NCI-H187 treated with DMSO at 0.1 percent for 48 hours (cell line): ENCODE data around the gene KCNQ5.

Experiments used
- DNase-seq: peaks from one replicate; lab custom pipeline; 2025; lab: John Stamatoyannopoulos, UW

Gene KCNQ5

DNA sequence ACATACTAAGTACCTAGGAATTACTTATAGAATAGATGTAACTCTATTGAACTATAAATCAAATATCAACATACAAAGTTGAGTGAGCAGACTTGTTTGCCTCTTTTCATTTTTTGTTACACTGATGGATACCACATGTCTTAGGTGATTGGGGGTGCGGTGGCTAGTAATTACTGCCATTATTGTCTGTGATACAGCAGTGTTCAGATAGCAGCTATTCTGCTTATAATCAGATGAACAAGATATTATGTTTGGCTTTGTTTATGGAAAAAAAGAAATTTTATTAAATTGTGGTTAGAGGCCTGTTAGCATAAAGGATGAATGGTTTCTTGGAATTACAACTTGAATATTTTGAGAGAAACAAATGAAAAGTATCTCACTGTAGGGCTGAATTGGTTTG is 55.9 kb downstream of the KCNQ5 start:
- no peak for DNase-seq

DNA sequence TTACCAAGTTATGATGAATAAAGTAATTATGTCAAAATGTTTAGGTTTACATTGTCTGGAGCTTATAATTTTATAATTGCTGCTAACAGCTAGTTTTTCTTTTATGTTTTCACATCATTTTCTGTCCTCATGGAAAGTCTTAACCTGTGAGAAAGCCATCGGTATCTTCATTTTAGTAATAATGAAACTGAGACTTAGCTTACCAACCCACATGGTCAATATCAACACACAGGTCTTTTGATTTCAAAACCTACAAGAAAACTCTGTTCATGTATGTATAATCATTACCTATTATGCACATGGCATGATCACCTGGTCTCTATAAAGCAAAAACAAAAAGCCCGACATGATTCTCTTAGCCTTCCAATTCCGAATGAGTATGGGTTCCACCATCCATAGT is 61.9 kb downstream of the KCNQ5 start:
- DNase-seq = no peak

- DNase-seq = no peak
These were observed 67.5 kb downstream of the KCNQ5 start for GRCh38 chr6:72689107-72689954.

DNA sequence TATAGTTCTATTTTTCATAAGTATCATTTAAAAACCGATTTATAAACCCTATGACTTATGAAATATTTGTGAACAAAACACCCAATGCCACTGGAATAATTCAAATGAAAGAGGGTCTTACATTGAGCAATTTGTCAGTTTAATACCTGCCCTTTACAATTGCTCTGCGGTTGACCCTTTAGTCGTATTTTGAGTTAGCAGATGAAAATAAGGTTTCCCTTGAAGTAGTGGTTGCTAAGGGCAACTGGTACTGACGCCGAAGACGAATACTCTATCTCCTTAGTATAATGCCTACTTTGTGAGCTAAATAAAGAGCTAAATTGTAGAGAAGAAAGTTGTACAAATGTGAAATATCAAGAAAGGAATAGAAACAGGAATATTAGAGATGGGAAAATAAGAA is 69.4 kb downstream of the KCNQ5 start:
- no peak for DNase-seq

GRCh38 chr6:72696055-72696454 is 74.2 kb downstream of the KCNQ5 start:
- DNase-seq = no peak

- no peak for DNase-seq
These were observed 77.3 kb downstream of the KCNQ5 start for GRCh38 chr6:72699159-72699558.

DNA sequence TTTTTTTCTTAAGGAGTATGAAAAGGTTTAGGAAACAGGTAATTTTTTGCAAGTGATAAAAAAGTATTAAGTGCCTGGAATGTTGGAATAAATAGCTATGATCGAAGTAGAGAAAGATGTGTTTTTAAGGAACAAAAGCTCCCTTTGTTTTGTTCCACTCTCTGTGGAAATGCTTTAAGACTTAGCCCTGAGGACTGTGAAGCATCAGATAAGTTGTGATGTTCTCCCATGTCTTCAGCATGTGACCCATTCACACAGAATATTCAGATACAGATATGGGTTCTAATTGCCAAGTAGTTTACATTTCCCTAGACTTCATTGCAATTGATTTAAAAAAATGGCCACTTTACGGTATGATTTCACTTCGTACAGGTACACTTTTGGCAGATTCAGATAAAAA is 80.6 kb downstream of the KCNQ5 start:
- no peak for DNase-seq

- DNase-seq = no peak
These were observed 81.2 kb downstream of the KCNQ5 start for GRCh38 chr6:72703093-72703492.

- DNase-seq = no peak
These were observed 83.1 kb downstream of the KCNQ5 start for GRCh38 chr6:72704979-72705378.

DNA sequence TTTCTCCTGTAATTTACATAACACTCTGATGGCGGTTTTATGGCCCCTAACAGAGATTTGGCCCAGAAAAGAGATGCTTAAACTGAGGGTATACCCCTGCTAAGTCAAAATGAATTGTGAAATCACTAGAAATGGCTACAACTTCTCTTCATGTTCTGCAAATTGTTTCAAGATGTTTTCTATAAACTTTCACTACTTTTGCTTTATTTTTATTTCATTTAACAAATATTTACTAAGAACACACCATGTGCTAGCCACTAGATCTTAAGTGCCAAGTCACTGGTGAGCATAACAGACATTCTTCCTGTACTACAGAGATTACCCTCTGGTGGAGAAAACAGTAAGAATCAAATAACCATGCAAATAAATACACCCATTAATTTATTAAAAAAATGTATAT is 87.6 kb downstream of the KCNQ5 start:
- DNase-seq = no peak

DNA sequence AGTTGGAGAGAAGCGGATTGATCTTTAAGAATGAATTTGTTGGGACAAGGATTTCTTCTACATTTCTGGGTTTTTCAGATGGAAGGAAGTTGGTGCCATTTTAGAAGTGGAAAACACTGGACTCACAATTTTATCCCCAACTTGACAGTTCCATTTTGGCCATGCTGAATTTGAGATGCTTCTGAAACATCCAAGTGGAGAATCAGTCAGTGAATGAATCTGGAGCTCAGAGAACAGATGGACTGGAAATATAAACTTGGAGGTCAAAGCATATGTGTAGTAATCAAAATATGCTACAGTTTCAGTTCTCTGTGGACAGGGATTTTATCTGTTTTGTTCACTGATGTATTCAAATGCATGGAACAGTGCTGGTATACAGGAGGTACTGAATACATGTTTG is 89.9 kb downstream of the KCNQ5 start:
- no peak for DNase-seq

DNA sequence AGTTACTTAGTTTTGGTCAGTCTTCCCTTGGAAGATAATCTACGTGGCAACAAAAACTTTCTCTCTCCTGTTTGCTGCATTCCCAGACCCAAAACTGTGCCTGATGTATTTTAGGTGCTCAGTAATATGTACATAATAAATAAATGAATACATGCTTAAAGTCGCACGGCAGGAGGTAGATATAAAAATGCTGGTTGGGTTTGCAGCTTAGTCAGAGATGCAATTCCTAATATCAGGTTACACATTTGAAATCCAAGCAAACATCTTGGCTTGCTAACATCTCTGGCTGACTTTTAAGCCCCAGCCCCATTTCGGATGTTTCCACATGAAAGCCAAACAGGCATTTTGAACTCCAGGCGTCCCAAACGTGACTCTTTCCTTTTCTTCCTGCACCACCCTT is 91.0 kb downstream of the KCNQ5 start:
- no peak for DNase-seq

- DNase-seq = no peak
These were observed 93.3 kb downstream of the KCNQ5 start for GRCh38 chr6:72715119-72715518.

DNA sequence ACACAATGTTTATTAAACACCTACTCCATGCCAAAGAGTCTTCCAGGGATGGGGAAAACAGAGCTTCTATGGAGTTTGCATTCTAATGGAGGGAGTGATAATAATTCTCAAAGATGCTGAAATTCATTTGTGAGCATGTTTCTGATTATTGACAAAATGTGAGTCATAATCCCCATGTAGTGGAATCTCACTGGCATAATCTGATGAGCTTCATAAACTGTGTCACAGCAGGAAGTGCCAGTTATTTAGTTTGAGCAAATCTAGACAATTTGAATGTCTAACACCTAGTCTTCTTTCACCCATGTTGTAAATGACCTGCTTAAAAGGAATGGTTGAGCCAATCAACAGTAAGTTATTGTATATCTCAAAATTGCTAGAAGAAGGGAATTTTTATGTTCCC is 95.1 kb downstream of the KCNQ5 start:
- DNase-seq = no peak

DNA sequence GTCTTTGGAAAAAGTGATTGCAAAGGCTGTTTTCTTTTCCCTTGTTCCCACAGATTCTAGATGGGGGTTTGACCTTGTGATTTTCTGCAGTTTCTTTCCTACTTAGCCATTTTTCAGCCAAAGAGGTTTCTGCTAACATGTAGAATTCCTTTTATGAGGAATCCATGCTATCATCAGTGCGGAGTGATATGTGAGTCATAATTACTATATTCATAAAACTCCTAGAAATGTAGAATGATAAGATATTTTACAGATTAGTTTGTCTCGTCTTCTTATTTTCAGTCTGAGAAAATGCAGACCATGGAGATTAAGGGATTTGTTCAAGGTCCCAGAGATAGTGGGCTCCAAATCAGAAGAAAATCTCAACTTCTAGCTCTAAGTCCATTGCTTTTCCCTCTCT is 98.6 kb downstream of the KCNQ5 start:
- no peak for DNase-seq

DNA sequence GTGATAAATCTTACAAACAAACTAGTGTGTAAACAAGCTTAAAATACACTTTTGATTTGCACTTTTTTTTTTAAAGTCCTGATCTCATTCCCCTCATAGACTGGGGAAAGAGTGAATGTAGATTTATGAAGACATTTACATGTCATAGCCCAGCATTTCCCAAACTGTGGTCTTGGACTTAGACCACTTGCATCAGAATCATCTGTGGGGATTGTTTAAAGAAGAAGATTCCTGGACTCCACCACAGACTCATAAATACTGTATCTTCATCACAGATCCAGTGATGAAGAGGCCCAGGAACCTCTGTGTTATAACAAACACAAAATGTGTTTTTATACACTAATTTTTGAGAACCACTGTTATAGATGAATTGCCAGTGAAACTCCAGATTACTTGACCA is 99.5 kb downstream of the KCNQ5 start:
- no peak for DNase-seq

GRCh38 chr6:72724545-72724944 is 102.7 kb downstream of the KCNQ5 start:
- no peak for DNase-seq

- no peak for DNase-seq
These were observed 107.0 kb downstream of the KCNQ5 start for GRCh38 chr6:72728706-72729343.

DNA sequence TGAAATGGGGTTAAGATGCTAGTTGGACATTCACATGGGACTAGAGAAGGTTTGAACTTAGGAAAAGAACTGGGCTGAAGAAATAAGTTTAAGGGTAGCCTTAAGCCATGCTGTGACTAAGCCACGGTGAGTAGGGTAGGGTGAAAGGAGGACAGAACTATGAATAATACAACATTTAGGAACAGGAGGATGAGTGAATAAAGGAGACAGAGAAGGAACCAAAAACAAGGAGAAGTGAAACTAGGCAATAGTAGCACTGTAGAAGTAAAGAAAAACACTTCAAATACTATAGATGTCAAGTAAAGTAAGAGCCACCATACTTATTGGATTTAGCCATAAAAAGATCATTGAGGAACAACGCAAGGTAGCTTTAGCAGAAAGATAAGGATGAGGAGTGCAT is 111.2 kb downstream of the KCNQ5 start:
- no peak for DNase-seq

DNA sequence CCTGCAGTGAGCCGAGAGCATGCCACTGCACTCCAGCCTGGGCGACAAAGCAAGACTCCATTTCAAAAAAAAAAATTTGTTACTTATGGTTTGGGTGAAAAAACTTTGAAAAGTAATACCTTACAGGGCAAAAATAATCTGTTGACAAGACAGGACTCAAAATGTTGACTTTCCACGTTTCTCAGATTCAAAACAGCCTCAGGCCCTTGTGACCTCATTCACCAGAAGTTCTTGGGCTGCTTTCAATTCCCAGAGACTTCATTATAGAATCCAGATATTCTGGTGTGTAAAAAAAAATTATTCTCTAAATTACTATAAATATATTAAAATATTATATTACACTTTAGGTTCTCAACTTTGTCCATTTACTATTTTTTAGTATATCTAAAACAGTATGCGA is 116.2 kb downstream of the KCNQ5 start:
- no peak for DNase-seq

- no peak for DNase-seq
These were observed 117.5 kb downstream of the KCNQ5 start for GRCh38 chr6:72739368-72739779.

- no peak for DNase-seq
These were observed 118.3 kb downstream of the KCNQ5 start for GRCh38 chr6:72740135-72740534.

- DNase-seq = no peak
These were observed 119.2 kb downstream of the KCNQ5 start for GRCh38 chr6:72741083-72741482.
